Activated gamma-delta T cell treated with anti-CD3 and anti-CD28 coated beads, Interleukin-2, amount 50 U/mL, for 16 hours (primary cell): ENCODE data around the gene VAV2.

Experiments used
- DNase-seq: peaks from one replicate; pipeline ENCODE4 v3.0.0-alpha.2; 2020; ENCODE audit warnings: low read depth

VAV2 gene

DNA sequence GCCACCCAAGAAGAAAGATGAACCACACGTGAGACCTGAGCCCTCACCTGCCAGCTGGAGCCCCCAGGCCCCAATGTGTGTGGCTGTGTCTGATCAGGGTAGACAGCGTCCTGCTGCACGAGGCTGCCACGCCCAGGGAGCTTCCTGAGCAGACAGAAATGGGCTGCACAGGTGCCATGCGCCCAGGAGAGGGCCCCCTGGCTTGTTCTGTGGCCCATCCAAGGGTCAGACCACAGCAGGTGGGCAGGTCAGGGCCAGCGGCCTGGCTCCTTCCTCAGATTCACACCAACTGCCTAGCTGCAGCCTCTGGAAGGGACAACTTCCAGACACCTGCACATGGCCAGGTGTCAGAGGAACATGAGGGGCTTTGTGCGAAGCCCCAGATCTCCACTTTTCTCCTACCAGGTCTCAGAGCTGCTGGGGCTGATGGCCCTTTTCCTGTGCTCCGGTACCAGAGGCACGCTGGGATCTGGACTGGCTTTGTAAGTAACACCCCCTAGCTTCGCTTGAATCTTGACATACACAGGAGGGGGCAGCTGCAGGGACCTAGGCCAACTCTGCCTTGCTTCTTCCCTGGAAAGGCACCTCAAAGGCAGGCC is 264.7 kb downstream of the VAV2 start:
- DNase-seq = no peak

DNA sequence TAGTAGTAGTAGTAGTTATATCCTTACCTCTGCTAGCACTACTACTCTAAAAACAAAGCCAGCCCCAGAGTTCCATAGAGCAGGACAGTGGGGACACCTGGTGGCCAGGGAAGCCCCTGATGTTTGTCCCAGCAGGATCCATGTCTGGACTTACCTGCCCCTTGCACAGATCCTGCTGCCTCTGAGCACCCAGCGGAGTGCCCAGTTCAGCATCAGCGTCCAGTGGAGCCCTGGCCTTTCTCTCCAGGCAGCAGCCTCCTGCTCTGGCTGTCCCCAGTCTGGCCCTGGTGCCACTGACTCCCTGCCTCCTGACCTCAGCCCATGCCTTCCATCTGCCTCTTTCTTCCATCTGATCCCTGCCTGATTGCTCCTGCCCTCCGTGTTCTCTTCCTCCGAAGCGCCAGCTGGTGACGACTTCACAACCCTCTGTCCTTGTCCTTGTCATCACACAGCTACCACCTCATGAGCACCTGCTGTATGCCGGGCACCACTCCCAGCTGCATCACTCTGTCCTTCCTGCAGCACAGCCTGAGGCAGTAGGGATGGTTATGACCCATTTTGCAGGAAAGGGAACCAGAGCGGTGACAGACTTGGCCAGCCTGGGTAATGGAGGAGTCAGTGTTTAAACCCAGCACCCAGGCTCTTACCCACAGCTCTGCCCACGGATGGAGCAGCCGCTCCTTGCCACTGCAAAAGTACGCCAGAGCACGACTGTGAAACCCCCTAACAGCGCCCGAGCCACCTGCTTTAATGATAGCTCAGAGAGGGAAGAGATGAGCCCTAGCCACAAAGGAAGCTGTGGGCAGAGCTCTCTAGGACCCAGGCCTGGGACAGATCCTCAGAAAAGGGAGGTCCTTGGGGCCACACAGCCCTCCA is 265.5 kb downstream of the VAV2 start:
- DNase-seq = peak; percentile 39

DNA sequence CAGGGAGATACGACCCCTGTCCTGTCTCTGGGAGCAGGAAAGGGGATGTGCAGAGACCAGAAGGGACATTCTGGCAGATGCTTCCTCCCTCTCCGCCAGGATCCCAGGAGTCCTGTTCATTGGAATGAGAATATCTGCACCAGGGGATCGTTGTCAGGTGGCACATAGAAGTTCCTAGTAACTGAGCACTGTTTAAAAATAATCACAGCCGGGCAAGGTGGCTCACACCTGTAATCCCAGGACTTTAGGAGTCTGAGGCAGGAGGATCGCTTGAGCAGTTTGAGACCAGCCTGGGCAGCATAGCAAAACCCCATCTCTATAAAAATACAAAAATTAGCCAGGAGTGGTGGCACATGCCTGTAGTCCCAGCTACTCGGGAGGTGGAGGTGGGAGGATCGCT is 266.2 kb downstream of the VAV2 start:
- no peak for DNase-seq

DNA sequence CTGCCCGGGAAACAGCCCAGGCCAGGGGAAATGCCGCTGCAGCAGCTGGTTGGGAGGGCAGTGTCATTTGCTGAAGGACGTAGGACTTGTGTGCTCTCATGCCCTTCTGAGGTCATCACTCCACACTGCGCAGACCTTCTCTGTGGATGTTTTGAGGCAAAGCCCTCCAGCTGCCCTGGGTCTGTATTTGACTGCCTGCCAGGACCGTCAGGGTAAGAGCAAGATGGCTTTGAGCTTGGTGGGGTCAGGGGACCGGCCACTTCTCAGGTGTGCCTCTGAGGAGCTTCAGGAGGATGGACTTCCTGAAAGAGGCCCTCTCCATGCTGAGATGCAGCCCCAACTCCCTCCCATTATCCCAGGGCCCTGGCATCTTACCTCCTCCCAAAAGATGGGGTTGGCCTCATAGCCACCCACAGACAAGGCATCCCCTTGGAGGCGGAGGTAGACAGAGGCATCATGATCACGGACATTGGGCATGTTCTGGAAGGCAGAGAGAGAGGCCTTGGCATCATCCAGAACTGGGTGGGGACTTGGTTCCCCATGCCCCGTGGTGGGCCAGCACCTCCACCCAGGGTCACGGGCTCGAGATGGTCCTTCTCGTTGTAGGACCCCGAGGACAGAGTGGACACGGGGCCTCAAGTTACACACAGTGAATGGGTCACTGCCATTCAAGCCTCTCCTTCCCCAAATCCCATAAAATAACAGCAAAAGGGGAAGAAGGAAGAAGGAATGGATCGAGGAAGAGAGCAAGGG is 273.4 kb downstream of the VAV2 start:
- DNase-seq = no peak

DNA sequence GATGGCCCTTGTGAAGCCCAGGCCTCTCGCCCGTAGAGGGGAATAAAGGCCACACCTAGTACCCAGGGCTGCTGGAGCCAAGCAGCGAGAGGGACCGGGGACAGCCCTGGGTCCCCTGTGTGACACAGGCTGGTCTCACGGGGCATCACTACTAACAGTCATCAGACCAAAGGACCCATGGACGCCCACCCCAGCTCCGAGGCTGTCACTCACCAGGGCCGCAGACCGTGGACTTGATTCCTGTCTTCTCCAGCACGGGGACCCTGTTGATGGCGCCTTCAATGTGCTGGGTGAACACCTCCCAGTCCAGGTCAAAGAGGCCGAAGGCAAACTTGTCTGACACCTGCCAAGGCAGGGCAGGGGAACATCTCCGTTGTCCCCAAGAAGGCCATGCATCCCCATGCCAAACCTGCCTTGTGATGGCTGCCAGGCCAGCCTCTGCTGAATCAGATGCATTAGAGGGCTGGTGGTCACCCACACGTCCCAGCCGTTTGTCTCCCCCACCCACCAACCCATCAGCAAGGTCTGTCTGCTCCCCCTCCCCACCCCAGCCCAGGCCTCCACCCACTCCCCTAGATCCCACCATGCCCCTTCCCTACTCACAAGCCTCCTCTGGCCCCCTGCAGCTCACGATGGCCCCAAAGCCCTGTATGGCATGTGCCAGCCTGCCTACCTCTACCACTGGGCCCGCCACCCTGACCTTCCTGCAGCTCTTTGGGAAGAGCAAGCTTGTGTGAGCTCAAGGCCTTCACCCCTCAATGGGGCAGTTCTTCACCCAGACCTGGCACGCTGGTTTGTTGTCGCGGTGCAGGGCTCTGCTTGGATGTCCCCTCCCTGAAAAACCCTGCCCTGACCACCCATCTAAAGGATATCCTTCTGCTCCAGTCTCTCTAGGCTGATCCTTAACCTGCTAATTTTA is 274.8 kb downstream of the VAV2 start:
- DNase-seq = no peak

DNA sequence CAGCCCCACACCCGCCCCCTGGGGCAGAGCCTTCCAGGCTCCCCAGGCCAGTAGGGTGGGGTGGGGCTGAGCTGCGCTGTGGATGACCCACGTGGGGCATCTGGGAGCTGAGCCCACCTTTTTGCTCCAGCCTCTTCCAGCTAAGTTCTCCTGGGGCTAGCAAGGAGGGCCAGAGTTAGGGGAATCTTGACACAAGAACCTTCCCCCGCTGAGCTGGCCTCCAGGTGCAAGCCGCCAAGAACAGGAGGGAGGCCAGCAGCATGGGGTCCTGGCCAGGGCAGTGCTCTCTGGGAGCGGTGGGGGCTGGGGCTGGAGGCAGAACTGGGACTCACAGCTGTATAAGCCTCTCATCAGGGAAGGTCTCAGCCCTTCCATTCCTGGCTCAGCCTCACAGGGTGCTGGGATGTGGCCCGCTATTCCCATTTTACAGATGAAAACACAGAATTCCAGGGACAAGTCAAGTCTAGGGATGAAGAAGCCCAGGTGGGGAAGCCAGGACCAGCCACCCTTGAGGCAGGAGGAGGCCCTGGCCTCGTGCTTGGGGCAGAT is 275.5 kb downstream of the VAV2 start:
- no peak for DNase-seq

DNA sequence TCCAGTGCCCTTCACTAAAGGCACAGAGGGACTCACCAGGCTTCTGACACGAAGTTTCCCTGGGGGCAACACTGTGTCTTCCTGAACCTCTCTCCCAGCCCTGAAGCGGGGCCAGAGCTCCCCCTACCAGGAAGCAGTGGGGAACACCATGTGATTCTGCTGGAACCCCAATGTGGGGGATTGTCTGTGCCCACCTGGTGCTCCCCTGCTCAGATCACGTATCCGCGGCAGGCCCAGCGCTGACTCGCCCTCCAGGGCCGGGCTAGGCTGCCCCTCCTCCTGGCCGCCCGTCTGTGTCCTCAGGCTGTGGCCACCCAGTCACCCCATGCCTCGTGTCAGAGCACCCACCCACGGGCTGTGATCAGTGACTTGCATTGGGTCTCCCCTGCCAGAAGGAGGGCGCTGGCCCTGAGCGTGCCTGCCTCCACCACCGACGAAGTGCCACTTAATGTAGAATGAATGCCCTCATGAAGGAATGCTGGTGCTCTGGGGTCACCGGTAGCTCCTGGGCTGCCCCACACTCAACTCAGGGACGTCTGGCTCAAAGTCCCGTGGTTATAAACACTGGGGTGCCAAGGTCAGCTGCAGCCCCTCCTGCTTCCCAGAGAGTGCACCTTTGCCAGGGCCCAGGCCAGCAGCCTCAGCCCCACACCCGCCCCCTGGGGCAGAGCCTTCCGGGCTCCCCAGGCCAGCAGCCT is 276.1 kb downstream of the VAV2 start:
- no peak for DNase-seq

DNA sequence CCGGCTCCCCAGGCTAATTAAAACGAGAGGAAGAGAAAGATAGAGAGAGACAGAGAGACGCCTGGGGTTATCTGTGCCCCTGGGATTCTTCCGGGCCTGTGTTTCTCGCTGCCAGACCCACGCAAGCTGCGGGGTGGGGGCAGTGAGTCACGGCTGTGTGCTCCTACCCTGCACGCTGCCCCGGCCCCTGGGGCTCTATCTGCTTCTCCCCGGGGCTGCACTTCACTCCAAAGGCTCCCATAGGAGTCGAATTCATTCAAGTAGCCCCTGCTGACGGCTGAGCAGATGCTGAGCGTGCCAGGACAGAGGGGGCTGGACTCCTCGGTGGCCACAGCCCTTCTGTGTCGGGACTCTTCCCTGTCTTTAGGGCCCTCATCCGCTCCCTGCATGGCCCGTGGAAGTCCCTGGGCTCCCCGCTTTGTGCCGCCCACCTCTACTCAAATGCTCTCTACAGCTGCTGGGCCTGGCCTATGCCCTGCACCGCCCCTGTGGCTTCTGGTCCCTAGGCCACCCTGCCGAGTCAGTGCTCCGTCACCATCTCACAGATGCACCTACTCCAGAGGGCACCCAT is 276.7 kb downstream of the VAV2 start:
- no peak for DNase-seq

DNA sequence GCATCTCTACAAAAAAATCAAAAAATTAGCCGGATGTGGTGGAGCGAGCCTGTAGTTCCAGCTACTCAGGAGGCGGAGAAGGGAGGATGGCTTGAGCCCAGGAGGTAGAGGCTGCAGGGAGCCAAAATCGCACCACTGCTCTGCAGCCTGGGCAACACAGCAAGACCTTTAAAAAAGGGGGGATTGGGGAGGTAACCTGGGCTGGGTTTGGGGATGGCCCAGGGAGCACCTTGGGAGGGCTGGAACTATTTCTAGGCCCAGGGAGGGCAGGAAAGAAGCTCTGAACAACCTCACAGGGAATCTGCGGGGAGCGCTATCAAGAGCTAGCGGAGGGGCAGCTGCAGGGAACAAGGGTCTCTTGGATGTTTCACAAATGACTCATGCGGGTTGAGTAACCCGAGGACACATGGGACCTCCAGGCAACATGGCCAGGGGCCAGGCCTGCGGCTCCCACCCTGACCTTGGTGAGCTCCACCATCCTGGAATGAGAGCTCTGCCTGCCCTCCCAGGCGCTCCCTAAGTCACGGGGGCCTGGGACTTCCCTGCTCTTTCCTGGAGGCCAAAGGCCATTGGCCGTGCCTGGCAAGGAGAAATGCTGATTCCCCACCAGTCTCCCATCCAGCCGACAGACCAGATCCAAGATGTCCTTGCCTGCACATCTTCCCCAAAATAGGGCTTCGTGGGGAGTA is 277.4 kb downstream of the VAV2 start:
- DNase-seq = no peak

DNA sequence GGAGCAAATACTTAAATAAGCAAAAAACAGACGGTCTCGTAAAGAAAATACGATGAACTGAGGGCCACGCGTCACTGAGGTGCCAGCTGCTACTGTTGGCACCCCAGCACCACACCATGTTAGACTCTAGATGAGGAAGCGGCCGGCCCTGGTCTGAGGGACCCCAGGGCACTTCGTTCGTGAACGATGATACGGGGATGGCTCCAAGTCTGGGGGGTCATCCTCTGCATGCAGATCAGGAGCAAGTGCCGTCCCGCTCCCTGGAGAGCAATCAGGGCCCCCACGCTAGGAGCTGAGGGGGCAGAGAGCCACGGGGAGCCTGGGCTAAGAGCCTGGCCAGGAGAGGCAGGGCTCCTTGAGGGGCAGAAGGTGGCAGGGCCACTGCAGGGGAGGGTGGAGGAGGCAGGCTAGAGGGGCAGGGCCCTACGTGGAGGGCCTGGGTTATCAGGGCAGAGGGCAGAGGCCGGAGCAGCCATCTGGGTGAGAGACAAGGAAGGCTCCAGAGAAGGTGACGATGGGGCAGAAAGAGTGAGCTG is 278.1 kb downstream of the VAV2 start:
- DNase-seq = no peak

DNA sequence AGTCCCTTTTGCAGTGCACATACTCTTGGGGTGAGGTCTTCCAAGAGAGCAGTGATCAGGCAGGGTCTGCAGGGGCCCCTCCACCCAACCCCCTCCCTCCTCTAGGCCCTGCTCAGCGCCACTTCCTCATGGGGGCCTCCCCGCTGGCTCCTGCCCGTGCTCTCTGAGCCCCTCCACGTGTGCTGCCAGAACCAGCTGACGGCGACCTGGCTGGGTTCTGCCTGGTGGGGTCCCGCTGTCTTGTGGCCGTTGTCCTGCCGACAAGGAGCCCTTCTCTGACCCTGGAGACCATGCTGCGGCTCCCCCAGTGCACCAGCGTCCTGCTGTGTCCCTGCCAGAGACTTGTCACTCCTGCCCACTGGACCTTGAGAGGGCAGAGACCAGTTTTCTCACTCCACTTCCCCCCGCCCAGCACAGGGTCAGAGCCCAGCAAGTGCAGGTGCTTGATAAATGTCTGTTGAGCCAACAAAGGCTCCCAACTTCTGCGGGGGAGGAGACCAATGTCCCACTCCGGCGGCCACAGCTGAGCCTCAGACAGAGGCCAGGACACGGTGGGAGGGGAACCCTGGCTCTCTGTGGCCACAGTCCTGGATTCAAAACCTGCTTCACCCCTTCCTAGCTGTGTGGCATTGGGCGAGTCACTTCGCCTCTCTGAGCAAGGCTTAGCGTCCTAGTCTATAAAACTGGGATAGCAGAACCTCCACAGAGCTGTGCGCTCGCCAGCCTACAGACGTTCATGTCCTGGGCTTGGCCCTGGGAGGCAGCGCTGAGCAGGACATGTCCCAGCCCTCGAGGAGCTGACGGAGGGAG is 278.8 kb downstream of the VAV2 start:
- DNase-seq = no peak

DNA sequence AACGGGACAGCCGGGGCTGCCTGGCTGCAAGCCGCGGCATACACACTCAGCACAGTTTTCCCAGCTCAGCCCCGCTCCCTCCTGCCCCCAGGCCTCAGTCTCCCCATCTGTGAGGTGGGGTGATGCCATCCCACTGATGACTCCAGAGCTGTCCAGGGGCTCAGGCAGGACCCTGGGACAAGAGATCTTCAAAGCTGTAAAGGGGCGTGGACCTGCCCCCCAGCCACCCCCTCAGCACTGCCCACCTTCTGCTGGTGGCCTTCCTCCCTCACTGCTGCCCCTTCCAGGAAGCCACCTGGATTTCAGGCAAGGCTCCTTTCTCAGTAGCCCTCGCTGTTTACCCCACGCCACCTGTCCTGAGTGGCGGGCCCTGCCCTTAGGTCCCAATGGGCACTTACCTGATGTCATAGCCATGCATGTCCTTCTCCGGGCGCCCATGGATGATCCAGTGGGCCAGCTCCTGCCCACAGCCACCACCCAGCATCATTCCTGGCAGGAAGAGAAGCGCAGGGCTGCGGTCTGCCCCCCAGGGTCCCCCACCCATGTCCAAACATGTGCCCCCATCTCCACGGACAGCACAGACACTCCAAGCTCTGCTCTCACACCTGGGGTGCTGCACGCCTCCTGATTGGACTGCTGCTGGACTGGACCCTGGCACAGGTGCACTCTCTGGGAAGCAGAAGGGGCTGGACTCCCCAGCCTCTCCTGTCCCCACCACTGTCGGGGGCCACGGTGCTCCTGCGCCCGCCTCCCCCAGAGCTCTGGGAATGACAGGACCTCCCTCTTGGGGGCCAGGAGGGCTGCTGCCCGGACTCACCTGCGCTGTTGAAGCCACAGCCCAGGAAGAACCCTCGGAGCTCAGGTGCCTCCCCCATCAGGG is 279.7 kb downstream of the VAV2 start:
- no peak for DNase-seq
